Tongue (tissue), 3 donors: ENCODE results near the gene ADAMTSL4. TPM values are rescaled to one million over a fixed set of nuclear protein-coding genes. Genes with fewer than 3 reads are reported as not detected.
A peak's percentile ranks its signal among the peaks of the same experiment; 100 is the strongest.
"Not testable (repeated sequence)": the region's sequence is repeated elsewhere in the genome, so short reads cannot be mapped to it uniquely, and the experiment has no call there.

Experiments
- DNase-seq: peaks from one replicate; pipeline ENCODE4 v3.0.0-alpha.2; 2015
- small RNA-seq: library from RNA; depleted of rRNA; stranded (forward); fragments of <200 nt; gene quantifications from one replicate; pipeline ENCODE3, GENCODE V24; 2014; ENCODE audit warnings: low replicate concordance
- total RNA-seq: library from RNA; depleted of rRNA; stranded (reverse); fragments of >200 nt; gene quantifications from one replicate; pipeline ENCODE4 v1.2.3, GENCODE V29; 2014

ADAMTSL4 gene
- total RNA-seq, 1 donor from 2014 or later, result 50.4 TPM

- no peak for DNase-seq
Measured at GRCh38 chr1:150596095-150596892, 47.1 kb downstream of the ADAMTSL4 start.

GRCh38 chr1:150596976-150597375, 47.8 kb downstream of the ADAMTSL4 start:
- no peak for DNase-seq

- not testable (repeated sequence) for DNase-seq
Measured at GRCh38 chr1:150598346-150598745, 49.1 kb downstream of the ADAMTSL4 start.

GRCh38 chr1:150601540-150601939, 52.3 kb downstream of the ADAMTSL4 start:
- no peak for DNase-seq

GRCh38 chr1:150602372-150602771, 53.2 kb downstream of the ADAMTSL4 start:
- DNase-seq, result not testable (repeated sequence)

GRCh38 chr1:150603711-150604110, 54.5 kb downstream of the ADAMTSL4 start:
- DNase-seq, result no peak

- no peak for DNase-seq
Measured at GRCh38 chr1:150604226-150604588, 55.0 kb downstream of the ADAMTSL4 start.

GRCh38 chr1:150605451-150605731, 56.2 kb downstream of the ADAMTSL4 start:
- not testable (repeated sequence) for DNase-seq

GRCh38 chr1:150606463-150607142, 57.4 kb downstream of the ADAMTSL4 start:
- DNase-seq, result no peak

- DNase-seq, result peak; percentile 22
Measured at GRCh38 chr1:150609732-150610131, 60.5 kb downstream of the ADAMTSL4 start.

Small RNA genes within 50 kb of the gene (small RNA-seq; reads per million reads assigned to genes)
- not detected for gene MIR4257
- not detected for gene RF00015
- gene RF00561, result not detected
- not detected for gene RN7SL473P
- gene RN7SL600P, result not detected

Other genes with a start within 250 kb of the ADAMTSL4 start
- gene PRPF3, start 227.9 kb upstream of the ADAMTSL4 start, total RNA-seq, result 51.5 TPM
- 15.0 TPM for gene RPRD2, start 185.3 kb upstream of the ADAMTSL4 start, total RNA-seq
- 18.7 TPM for gene TARS2, start 62.0 kb upstream of the ADAMTSL4 start, total RNA-seq
- 19.3 TPM for gene ECM1, start 41.3 kb upstream of the ADAMTSL4 start, total RNA-seq
- not detected for gene FALEC, start 33.7 kb upstream of the ADAMTSL4 start, total RNA-seq
- 256 TPM for gene MCL1, start 30.2 kb downstream of the ADAMTSL4 start, total RNA-seq
- gene ENSA, start 80.2 kb downstream of the ADAMTSL4 start, total RNA-seq, result 110 TPM
- 15.5 TPM for gene GOLPH3L, start 147.7 kb downstream of the ADAMTSL4 start, total RNA-seq
- gene HORMAD1, start 171.5 kb downstream of the ADAMTSL4 start, total RNA-seq, result not detected
- 17.6 TPM for gene CTSS, start 216.4 kb downstream of the ADAMTSL4 start, total RNA-seq